PC-3 (cell line): ENCODE results near the gene TACC2.

Experiments used
- EZH2 ChIP-seq: fragments of 300-600 bp; sonication (generic); IDR thresholded peaks from one replicate; pipeline ENCODE4 v1.6.1; 2017; ENCODE audit warnings: antibody characterized with exemption, mild to moderate bottlenecking, low read length; ENCODE audit not compliant: unreplicated experiment
- EZH2phosphoT487 ChIP-seq: fragments of 300-600 bp; sonication (generic); IDR thresholded peaks from 2 replicates; pipeline ENCODE4 v1.6.1; 2018; ENCODE audit warnings: mild to moderate bottlenecking, antibody characterized with exemption, low read length, borderline replicate concordance
- TF ChIP-seq, protein P1 (sequence below): fragments of 300-600 bp; sonication (generic); conservative IDR thresholded peaks from 2 replicates; pipeline ENCODE4 v1.5.1; 2017; ENCODE audit warnings: antibody characterized with exemption, low read depth, mild to moderate bottlenecking, low read length

DNA sequence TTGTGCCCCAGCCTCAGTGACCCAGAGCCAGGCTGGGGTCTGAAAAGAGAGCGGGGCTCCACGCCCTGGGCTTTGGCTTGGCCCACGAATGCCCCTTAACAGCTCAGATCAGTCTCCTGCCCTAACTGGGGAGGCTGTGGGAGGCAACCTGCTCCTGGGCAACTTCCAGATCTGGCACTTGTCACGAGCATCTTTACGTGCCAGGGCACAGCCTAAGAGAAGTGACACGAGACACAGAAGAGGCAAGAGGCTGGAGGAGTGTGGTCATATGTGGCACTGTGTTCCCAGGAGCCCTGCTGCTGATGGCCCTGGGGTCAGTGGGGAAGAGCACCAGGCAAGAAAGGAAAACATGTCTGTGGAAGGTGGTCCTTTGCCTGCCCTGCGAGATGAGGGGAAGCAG, 184.4 kb downstream of the TACC2 start:
- TF ChIP-seq, protein P1, sequence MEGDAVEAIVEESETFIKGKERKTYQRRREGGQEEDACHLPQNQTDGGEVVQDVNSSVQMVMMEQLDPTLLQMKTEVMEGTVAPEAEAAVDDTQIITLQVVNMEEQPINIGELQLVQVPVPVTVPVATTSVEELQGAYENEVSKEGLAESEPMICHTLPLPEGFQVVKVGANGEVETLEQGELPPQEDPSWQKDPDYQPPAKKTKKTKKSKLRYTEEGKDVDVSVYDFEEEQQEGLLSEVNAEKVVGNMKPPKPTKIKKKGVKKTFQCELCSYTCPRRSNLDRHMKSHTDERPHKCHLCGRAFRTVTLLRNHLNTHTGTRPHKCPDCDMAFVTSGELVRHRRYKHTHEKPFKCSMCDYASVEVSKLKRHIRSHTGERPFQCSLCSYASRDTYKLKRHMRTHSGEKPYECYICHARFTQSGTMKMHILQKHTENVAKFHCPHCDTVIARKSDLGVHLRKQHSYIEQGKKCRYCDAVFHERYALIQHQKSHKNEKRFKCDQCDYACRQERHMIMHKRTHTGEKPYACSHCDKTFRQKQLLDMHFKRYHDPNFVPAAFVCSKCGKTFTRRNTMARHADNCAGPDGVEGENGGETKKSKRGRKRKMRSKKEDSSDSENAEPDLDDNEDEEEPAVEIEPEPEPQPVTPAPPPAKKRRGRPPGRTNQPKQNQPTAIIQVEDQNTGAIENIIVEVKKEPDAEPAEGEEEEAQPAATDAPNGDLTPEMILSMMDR, result no peak
- no peak for TF ChIP-seq EZH2
- TF ChIP-seq EZH2phosphoT487, result no peak
